Activated CD4-positive, alpha-beta T cell treated with anti-CD3 and anti-CD28 coated beads for 1 hour (primary cell): Measurements from ENCODE around the gene PLCD3.

ENCODE experiments used
- DNase-seq: peaks from one replicate; pipeline ENCODE4 v3.0.0-alpha.2; 2020

The PLCD3 gene

GRCh38 chr17:45149037-45149668 lies 16.8 kb upstream of the PLCD3 start:
- peak; percentile 56 for DNase-seq

- peak; percentile 99 for DNase-seq
These were observed 16.1 kb upstream of the PLCD3 start, which contains the start of gene HEXIM1 for GRCh38 chr17:45148183-45149036. Gene HEXIM1, plus strand, starts transcription at chr17:45148475. Its CDS starts 716 bp downstream, at chr17:45149191.

GRCh38 chr17:45147581-45148182 lies 15.4 kb upstream of the PLCD3 start:
- peak; percentile 65 for DNase-seq

GRCh38 chr17:45146890-45147580 lies 14.7 kb upstream of the PLCD3 start:
- no peak for DNase-seq

GRCh38 chr17:45146592-45146889 lies 14.2 kb upstream of the PLCD3 start:
- no peak for DNase-seq

- DNase-seq = no peak
These were observed 13.9 kb upstream of the PLCD3 start for GRCh38 chr17:45146166-45146565.

- no peak for DNase-seq
These were observed 12.7 kb upstream of the PLCD3 start for GRCh38 chr17:45145035-45145389.

GRCh38 chr17:45144199-45145034 lies 12.1 kb upstream of the PLCD3 start:
- DNase-seq = no peak

GRCh38 chr17:45143767-45144198 lies 11.5 kb upstream of the PLCD3 start:
- no peak for DNase-seq

GRCh38 chr17:45143094-45143670 lies 10.9 kb upstream of the PLCD3 start:
- no peak for DNase-seq

- DNase-seq = no peak
These were observed 7.2 kb upstream of the PLCD3 start for GRCh38 chr17:45139533-45139920.

GRCh38 chr17:45138911-45139532 lies 6.7 kb upstream of the PLCD3 start:
- DNase-seq = no peak

- DNase-seq = no peak
These were observed 5.4 kb upstream of the PLCD3 start for GRCh38 chr17:45137561-45138305.

- DNase-seq = no peak
These were observed 4.7 kb upstream of the PLCD3 start for GRCh38 chr17:45136846-45137560.

- DNase-seq = no peak
These were observed 3.9 kb upstream of the PLCD3 start for GRCh38 chr17:45135978-45136791.

- DNase-seq = peak; percentile 97
These were observed 3.1 kb upstream of the PLCD3 start, which contains the start of gene ACBD4 for GRCh38 chr17:45135192-45135977. Gene ACBD4, plus strand, starts transcription at chr17:45135687. Its CDS starts 458 bp downstream, at chr17:45136145.

GRCh38 chr17:45132572-45133463 lies 503 bp upstream of the PLCD3 start:
- DNase-seq = peak; percentile 56
